Smooth muscle cell (in vitro differentiated cells): ENCODE measurements around the gene HSPB7. TPM values are rescaled to one million over a fixed set of nuclear protein-coding genes. Genes with fewer than 3 reads are reported as not detected.
"Not testable (repeated sequence)": the region's sequence is repeated elsewhere in the genome, so short reads cannot be mapped to it uniquely, and the experiment has no call there.

Experiments used
- DNase-seq: peaks from one replicate; lab custom pipeline; 2025; ENCODE audit not compliant: unreplicated experiment; lab: John Stamatoyannopoulos, UW
- H2AFZ ChIP-seq: fragments of 200-600 bp; sonication (generic); 2 replicates; pipeline ENCODE4 v1.6.0; 2016; ENCODE audit warnings: antibody characterized with exemption, low read depth, mild to moderate bottlenecking
- H3F3A ChIP-seq: fragments of 200-600 bp; sonication (generic); 2 replicates; pipeline ENCODE4 v1.6.0; 2017; ENCODE audit warnings: antibody characterized with exemption, low read depth
- H3K27ac ChIP-seq: fragments of 200-600 bp; sonication (generic); 2 replicates; pipeline ENCODE4 v1.5.1; 2016; ENCODE audit warnings: low read depth, mild to moderate bottlenecking
- H3K27me3 ChIP-seq: fragments of 200-600 bp; sonication (generic); 2 replicates; pipeline ENCODE4 v1.6.1; 2016; ENCODE audit warnings: low read depth, mild to moderate bottlenecking
- H3K36me3 ChIP-seq: fragments of 200-600 bp; sonication (generic); 2 replicates; pipeline ENCODE4 v1.5.1; 2016; ENCODE audit warnings: low read depth
- H3K4me1 ChIP-seq: fragments of 200-600 bp; sonication (generic); 2 replicates; pipeline ENCODE4 v1.5.1; 2016; ENCODE audit warnings: low read depth
- H3K4me2 ChIP-seq: fragments of 200-600 bp; sonication (generic); 2 replicates; pipeline ENCODE4 v1.6.0; 2016; ENCODE audit warnings: mild to moderate bottlenecking
- H3K4me3 ChIP-seq: fragments of 200-600 bp; sonication (generic); 2 replicates; pipeline ENCODE4 v1.5.1; 2016; ENCODE audit warnings: mild to moderate bottlenecking
- H3K79me2 ChIP-seq: fragments of 200-600 bp; sonication (generic); 2 replicates; pipeline ENCODE4 v1.6.0; 2016; ENCODE audit warnings: low read depth, mild to moderate bottlenecking
- H3K9ac ChIP-seq: fragments of 200-600 bp; sonication (generic); 2 replicates; pipeline ENCODE4 v1.6.0; 2016; ENCODE audit warnings: low read depth
- H3K9me3 ChIP-seq: fragments of 200-600 bp; sonication (generic); replicated peaks from 2 replicates; pipeline ENCODE4 v1.5.1; 2016; ENCODE audit warnings: low read depth
- H4K20me1 ChIP-seq: fragments of 200-600 bp; sonication (generic); 2 replicates; pipeline ENCODE4 v1.6.0; 2016; ENCODE audit warnings: low read depth
- WGBS: methylation state at CpG from one replicate; pipeline ENCODE4 v1.1.7; 2016; ENCODE audit warnings: low lambda C conversion rate; 5-methylcytosine and 5-hydroxymethylcytosine counted together
- polyA plus RNA-seq: library from polyadenylated mRNA; unstranded; fragments of >200 nt; fragmentation: Nextera tagmentation; extraction: Ambion mirVana; gene quantifications from 2 replicates; pipeline ENCODE4 v1.2.1, GENCODE V29; 2016
- total RNA-seq: library from RNA; depleted of rRNA; stranded (reverse); fragments of >200 nt; gene quantifications from 2 replicates; pipeline ENCODE4 v1.2.3, GENCODE V29; 2014
- TF ChIP-seq, protein P1 (sequence below): fragments of 200-600 bp; sonication (generic); IDR thresholded peaks from 2 replicates; pipeline ENCODE4 v1.5.1; 2017; ENCODE audit warnings: borderline replicate concordance, mild to moderate bottlenecking, antibody characterized with exemption; ENCODE audit not compliant: insufficient read depth, poor library complexity, severe bottlenecking

HSPB7 gene
- total and polyA plus RNA-seq, 2 experiments from 2014 or later = 23.0 to 80.5 TPM

DNA sequence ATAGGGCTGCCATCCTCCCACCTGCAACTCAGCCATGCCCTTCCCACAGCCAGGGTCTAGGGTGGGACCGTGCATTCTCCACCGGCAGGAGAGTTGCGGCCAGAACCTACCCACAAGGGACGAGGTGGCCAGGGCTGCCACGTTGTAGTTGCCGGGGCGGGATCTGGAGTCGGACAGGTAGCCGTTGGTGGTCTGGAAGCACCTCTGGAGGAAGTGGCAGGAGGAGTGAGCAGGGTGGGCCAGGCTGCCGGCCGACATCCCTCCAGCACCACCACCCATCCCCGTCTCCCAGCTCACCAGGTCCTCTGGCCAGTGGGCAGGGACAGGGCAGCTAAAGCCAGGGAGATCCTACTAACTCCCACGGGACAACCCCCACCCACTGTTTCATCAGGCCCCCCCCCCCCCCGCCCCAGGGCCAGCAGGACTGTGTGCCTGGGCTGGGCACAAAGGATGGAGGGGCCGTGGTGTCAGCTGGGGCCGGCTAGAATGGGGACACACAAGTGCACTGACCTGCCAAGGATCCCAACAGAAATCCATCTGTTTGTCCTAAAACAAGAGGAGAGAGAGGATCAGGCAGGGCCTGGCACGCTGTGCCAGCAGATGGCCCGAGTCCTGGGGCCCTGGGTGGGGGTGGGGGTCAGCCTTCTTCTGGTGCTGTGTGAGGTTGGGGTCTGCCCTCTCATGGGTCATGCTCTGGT is 44.3 kb upstream of the HSPB7 start:
- H3K4me2 ChIP-seq, H4K20me1 ChIP-seq, H3F3A ChIP-seq, H3K79me2 ChIP-seq, DNase-seq, H3K4me1 ChIP-seq, H3K27ac ChIP-seq, H3K9ac ChIP-seq, H3K27me3 ChIP-seq, H3K9me3 ChIP-seq, H2AFZ ChIP-seq, H3K36me3 ChIP-seq, H3K4me3 ChIP-seq: not testable (repeated sequence)
- WGBS = 74% methylated on average over 17 of the region's 18 CpGs

DNA sequence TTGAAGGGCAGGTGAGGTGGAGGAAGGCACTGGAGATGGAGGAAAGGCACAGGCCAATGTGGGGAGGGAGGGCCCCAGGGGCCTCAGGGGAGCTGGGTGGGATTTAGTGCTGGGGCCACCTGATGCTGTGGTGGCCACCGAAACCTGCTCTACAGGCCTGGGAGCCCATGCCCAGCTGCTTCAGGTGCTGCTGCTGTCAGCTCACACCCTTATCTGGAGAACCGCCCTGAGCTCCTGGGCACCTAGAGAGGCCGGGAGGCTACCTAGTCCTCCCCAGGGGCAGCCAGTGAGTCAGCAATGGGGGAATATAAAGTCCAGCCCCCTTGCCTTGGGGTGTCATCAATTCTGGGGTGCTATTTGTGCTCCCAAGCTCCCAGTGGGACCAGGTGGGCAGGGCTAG is 43.4 kb upstream of the HSPB7 start:
- no peak for DNase-seq
- H2AFZ ChIP-seq = no peak overlapping the region
- no peak overlapping the region for H3K9ac ChIP-seq
- no peak overlapping the region for H3K27ac ChIP-seq
- no peaks in the 10 kb centered on the region for H3F3A ChIP-seq
- no peaks in the 10 kb centered on the region for H3K36me3 ChIP-seq
- H3K4me2 ChIP-seq = no peak overlapping the region
- no peaks in the 10 kb centered on the region for H3K4me1 ChIP-seq
- H3K9me3 ChIP-seq = no peaks in the 10 kb centered on the region
- no peaks in the 10 kb centered on the region for H3K27me3 ChIP-seq
- no peaks in the 10 kb centered on the region for H3K79me2 ChIP-seq
- H3K4me3 ChIP-seq = no peak overlapping the region
- no peaks in the 10 kb centered on the region for H4K20me1 ChIP-seq
- TF ChIP-seq, protein P1, sequence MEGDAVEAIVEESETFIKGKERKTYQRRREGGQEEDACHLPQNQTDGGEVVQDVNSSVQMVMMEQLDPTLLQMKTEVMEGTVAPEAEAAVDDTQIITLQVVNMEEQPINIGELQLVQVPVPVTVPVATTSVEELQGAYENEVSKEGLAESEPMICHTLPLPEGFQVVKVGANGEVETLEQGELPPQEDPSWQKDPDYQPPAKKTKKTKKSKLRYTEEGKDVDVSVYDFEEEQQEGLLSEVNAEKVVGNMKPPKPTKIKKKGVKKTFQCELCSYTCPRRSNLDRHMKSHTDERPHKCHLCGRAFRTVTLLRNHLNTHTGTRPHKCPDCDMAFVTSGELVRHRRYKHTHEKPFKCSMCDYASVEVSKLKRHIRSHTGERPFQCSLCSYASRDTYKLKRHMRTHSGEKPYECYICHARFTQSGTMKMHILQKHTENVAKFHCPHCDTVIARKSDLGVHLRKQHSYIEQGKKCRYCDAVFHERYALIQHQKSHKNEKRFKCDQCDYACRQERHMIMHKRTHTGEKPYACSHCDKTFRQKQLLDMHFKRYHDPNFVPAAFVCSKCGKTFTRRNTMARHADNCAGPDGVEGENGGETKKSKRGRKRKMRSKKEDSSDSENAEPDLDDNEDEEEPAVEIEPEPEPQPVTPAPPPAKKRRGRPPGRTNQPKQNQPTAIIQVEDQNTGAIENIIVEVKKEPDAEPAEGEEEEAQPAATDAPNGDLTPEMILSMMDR = no peak
- WGBS = 92% methylated on average over 2 of the region's 3 CpGs

DNA sequence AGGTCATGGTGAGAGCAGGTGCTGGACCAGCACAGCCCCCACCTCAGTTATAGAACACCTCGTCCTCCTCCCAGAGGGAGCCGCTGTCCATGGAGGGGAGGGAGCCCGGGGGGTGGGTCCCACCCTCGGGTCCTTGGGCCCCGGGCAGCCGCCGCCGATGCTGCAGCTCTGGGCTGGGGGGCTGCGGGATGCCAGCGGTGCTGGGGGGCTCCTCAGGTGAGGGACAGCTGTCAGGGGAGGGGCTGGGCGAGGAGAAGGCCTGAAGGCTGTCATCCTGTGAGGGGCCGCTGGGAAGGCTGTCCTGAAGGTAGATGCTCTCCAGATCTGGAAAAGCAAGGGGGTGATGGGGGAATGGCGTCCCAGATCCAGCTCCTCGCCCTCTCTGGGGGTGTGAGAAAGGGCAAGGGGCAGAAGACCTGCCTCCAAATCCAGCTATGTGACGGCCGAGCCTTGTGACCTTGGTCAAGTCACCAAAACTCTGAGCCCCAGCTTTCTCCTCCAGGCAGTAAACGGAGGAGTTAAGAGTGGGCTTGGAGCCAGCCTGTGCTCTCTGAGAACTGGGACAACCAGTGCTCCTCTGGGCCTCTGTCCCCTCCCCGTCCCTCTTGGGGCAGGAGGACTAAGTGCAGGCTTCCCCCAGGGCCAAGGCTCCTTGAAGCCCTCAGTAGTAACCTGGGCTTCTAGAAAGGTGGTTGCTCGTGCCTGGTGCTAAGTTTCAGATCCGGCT is 40.7 kb upstream of the HSPB7 start:
- H3K79me2 ChIP-seq, H3K4me3 ChIP-seq, DNase-seq, H3K4me1 ChIP-seq, H3K27ac ChIP-seq, H3K9me3 ChIP-seq, H3K36me3 ChIP-seq, H3K9ac ChIP-seq, H2AFZ ChIP-seq, H3K27me3 ChIP-seq, H3K4me2 ChIP-seq, H3F3A ChIP-seq, H4K20me1 ChIP-seq: not testable (repeated sequence)
- WGBS = 88% methylated on average over 13 of the region's 20 CpGs

DNA sequence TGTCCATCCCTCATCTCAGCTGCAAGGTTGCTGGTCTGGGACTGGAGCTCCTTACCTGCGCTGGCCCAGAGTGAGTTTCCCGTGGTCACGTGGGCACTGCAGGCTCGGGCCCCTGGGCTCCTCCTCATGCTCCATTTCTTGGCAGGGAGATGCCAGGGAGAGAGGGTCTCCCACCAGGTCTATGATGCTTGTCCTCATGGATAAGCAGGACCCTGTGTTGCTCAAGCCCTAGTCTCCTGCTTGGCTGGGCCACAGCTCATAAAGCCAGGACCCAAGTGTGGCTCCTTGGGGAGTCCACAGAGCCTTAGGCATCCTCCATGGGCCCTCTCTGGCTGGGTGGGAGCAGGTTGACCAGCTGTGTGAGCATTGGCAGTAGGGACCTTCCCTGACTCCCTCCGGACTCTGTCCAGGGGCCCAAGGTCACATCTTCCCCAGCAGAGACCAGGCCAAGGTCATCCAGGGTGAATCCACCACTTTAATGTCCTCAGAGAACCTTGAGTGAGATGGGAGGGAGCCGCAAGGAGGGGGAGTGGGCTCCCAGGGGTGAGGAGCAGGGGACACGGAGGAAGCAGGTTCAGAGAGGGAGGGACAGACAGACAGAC is 39.6 kb upstream of the HSPB7 start:
- H3K27me3 ChIP-seq, H3K79me2 ChIP-seq, H4K20me1 ChIP-seq, H2AFZ ChIP-seq, H3K4me3 ChIP-seq, H3K4me1 ChIP-seq, H3K9me3 ChIP-seq, H3K27ac ChIP-seq, H3K36me3 ChIP-seq, H3F3A ChIP-seq, H3K4me2 ChIP-seq, H3K9ac ChIP-seq, DNase-seq: not testable (repeated sequence)
- 83% methylated on average over 7 of the region's 7 CpGs for WGBS

DNA sequence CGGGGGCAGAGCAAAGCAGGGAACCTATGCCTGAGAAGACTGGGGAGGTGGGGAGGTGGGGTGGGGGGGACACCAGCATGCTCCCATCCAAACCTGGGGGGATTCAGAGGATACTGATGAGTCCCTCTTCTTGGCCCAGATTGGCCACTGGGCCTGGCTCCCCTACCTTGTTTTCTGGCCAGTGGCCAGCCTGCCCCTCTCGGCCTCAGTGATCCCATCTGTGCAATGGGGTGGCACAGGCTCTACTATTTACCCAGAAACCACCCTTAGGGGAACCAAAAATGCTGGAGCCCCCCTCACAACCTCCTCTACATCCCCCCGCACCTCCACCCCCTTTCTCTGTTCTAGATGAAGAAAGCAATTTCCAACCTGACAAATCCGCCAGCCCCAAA is 38.7 kb upstream of the HSPB7 start:
- not testable (repeated sequence) for H4K20me1 ChIP-seq, H3K36me3 ChIP-seq, H3K79me2 ChIP-seq, DNase-seq, H3K4me2 ChIP-seq, H3F3A ChIP-seq, H3K27me3 ChIP-seq, H3K4me1 ChIP-seq, H3K27ac ChIP-seq, H2AFZ ChIP-seq, H3K4me3 ChIP-seq, H3K9me3 ChIP-seq, H3K9ac ChIP-seq
- 56% methylated on average over 3 of the region's 4 CpGs for WGBS
